ENCODE results near the gene EIF4EBP2.

Gene EIF4EBP2

DNA sequence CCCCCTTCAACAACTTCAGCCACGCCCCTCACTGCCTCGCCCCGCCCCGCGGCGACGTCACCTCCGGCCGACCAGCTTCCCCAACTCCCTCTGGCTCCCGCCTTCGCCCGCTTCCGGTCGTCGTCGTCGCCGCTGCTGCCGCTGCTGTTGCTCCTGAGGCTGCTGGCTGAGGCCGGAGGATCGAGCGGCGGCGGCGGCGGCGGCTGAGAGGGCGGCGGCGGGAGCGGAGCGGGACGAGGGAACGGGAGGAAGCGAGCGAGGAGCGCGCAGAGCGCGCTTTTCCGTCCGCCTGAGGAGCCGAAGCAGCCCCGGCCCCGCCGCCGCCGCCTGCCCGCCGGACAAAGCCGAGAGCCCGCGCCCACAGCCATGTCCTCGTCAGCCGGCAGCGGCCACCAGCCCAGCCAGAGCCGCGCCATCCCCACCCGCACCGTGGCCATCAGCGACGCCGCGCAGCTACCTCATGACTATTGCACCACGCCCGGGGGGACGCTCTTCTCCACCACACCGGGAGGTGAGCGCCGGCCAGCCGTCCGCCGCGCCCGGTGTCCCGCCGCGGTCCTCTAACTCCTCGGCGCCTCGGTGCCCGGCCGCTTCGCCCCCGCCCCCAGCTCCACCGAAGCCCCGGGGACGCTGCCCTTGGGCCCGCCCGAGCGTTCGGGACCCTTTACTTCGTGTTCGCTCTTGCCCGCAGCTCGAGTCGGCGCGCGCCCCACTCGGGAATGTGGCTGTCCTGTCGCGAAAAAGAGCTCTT, at the start of gene EIF4EBP2:
Gene EIF4EBP2 (plus strand): TSS at position 110 of the 751 bp plus-strand sequence. CDS start 257 bp downstream, at position 367.
- DNase-seq (ENCODE audit: low spot score) = peak; percentile 93

- no peak for DNase-seq (ENCODE audit: low spot score)
Measured at GRCh38 chr10:70354556-70354955, 49.4 kb upstream of the EIF4EBP2 start.

DNA sequence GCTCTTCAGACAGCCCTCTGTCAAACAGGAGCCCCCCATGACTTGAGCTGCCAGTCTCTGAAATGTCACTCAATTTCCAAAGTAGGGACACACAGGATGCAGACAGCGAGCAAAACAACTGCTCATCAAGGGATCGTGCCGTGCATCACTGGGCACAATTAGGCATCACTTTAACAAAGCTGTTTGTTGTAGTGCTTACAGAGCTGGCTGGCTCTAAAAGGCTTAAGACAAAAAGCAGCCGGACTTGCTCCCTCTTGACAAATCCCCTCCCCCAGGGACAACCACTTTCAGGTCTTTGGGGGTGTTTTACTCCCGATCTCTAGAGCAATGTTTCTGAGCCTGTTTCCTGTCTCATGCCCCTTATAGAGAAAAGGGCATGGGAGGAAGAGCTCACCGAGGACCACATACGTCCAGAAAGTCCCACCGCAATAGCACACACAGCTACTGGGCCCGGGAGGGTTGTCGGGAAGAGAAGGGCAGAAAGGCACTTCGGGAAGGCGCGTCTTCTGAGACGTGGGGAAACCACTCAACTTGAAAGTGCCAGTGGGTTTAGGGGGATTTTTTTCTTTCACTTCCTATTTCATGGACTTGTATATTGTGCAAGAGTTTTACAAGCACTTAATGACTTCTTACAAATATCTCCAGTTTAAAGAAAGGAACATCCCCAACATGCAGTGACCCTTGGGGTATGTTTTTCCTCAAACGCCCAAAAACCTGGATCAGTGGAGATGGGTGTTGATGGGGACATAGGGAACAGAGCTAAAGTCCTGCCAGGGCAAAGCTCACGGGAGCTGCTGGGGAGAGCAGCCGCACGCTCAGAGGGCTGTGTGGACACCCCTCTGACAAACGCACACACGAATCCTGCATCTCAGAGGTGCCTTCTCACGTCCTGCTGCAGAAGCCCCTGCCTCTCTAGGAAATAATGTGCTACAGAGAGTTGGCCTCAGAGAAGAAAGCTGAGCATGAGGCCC, 48.6 kb upstream of the EIF4EBP2 start:
- DNase-seq (ENCODE audit: low spot score) = no peak

GRCh38 chr10:70357565-70357964, 46.4 kb upstream of the EIF4EBP2 start:
- DNase-seq (ENCODE audit: low spot score) = no peak

DNA sequence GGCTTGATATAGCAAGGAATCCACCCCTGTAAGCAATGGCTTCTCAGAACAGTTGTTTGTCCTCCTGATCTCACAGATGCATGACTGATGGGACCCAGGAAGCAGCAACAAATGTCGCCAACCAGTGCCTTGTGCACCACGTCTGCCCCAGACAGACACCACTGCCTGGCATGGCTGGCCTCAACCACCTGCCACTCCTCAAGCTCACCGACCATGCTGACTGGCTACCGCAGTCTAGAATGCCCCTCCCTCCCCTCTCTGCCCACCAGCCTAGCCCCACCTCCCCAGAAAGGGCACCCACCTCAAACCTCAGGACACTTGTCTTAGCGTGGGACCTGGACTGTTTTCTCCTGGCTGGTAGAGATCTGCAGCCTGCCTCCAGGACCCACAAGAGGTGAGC, 45.5 kb upstream of the EIF4EBP2 start:
- DNase-seq (ENCODE audit: low spot score) = no peak

DNA sequence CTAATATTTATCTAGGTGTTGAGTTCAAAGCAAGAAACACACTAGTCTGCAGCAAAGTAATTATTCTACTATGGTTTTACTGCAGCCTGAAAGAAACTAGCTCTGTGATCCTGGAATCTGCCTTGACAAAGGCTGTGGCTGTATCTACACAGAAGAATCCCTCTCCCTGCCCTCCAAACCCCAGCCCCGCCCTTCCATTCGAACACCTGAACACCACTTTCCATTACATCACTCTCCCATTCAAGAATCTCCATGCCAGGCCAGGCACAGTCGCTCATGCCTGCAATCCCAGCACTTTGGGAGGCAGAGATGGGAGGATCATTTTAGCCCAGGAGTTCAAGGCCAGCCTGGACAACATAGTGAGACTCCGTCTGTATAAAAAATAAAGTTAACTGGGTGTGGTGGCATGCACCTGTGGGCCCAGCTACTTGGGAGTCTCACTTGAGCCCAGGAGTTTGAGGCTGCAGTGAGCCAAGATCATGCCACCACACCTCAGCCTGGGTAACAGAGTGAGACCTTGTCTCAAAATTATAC, 44.9 kb upstream of the EIF4EBP2 start:
- DNase-seq (ENCODE audit: low spot score) = no peak

DNA sequence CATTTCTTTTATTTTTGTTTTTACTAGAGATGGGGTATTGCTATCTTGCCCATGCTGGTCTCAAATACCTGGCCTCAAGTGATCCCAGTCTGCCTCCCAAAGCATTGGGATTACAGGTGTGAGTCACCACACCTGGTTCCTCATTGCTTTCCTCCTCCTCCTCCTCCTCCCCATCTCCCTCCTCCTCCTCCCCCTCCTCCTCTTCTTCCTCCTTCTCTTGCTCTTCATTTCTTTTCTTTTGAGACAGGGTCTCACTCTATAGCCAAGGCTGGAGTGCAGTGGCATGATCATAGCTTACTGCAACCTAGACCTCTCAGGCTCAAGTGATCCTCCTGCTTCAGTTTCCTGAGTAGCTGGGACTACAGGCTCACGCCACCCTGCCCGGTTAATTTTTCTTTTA, 43.7 kb upstream of the EIF4EBP2 start:
- DNase-seq (ENCODE audit: low spot score) = no peak

GRCh38 chr10:70362328-70362727, 41.6 kb upstream of the EIF4EBP2 start:
- no peak for DNase-seq (ENCODE audit: low spot score)

DNA sequence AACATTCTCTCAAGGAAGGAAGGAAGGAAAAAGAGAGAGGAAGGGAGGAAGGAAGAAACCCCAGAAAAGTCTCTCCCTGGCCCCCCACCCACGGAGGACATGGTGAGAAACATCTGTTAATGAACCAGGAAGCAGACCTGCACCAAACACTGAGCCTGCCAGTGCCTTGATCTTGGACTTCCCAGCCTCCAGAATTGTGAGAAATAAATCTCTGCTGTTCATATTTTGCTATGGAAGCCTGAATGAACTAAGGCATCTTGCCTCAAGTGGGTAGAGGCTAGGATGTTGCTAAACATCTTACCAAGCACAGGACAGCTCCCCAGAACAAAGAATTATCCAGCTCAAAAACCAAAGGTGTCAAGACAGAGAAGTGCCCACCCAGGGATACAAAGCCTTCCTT, 40.7 kb upstream of the EIF4EBP2 start:
- DNase-seq (ENCODE audit: low spot score) = no peak

DNA sequence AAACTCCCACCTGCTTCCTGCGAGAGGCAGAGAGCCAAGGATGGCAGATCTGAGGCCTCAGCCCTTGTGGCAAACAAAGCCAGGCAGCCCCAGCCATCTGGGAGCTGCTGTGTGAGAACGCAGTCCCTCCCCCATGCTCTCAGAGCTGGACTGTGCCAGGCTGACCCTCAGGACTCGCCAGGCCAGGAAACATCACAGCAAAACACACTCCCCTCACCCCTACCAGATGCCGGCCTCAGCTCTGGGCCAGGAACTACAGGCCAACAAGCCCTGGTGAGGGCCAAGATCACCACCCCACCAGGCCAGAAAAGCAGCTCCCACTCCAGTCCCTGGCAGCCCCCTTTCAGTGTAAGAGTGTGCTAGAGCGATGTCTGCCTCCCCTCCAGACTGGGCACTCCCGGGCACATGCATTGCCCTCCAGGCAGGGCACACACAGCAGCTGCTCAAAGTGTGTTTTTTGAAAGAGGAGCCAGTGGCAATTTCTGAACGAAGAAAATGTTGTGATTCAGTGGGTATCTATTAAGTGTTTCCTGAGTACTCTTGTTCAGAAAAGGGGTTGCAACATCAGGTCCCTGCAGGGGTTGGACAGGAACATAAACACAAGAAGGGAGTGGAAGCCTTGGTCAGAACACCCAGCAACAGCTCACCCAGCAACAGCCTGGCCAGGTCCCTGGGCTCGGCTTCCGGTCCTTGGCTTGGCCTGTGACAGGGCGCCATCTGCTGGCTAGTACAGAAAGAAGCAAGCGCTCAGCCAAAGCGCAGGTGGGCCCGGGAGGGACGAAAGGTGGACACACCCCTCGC, 39.8 kb upstream of the EIF4EBP2 start:
- peak; percentile 86 for DNase-seq (ENCODE audit: low spot score)

- no peak for DNase-seq (ENCODE audit: low spot score)
Measured at GRCh38 chr10:70364772-70365091, 39.2 kb upstream of the EIF4EBP2 start.

- no peak for DNase-seq (ENCODE audit: low spot score)
Measured at GRCh38 chr10:70367195-70367796, 36.6 kb upstream of the EIF4EBP2 start.

- DNase-seq (ENCODE audit: low spot score) = no peak
Measured at GRCh38 chr10:70368774-70369482, 35.0 kb upstream of the EIF4EBP2 start.

GRCh38 chr10:70369498-70370018, 34.4 kb upstream of the EIF4EBP2 start:
- no peak for DNase-seq (ENCODE audit: low spot score)

- no peak for DNase-seq (ENCODE audit: low spot score)
Measured at GRCh38 chr10:70370766-70371165, 33.2 kb upstream of the EIF4EBP2 start.

DNA sequence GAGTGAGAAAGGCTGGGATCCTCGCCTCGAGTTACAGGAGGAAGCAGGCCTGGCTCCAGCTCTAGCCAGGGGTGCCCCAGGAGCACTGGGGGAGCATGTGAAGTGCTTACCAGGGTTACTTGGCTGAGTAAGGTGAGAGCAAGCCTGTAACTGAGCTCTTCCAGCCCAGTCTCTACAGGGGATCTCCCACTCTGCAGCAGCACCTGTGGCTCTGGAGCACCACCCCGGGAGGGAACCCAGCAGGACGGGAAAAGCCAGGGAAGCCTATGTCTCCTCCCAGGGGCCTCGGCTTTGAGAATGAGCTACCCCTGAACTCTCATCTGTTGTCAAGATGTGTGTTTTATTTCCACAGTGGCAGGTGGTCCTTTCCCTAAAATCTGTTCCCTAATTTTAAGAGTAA, 32.1 kb upstream of the EIF4EBP2 start:
- no peak for DNase-seq (ENCODE audit: low spot score)

DNA sequence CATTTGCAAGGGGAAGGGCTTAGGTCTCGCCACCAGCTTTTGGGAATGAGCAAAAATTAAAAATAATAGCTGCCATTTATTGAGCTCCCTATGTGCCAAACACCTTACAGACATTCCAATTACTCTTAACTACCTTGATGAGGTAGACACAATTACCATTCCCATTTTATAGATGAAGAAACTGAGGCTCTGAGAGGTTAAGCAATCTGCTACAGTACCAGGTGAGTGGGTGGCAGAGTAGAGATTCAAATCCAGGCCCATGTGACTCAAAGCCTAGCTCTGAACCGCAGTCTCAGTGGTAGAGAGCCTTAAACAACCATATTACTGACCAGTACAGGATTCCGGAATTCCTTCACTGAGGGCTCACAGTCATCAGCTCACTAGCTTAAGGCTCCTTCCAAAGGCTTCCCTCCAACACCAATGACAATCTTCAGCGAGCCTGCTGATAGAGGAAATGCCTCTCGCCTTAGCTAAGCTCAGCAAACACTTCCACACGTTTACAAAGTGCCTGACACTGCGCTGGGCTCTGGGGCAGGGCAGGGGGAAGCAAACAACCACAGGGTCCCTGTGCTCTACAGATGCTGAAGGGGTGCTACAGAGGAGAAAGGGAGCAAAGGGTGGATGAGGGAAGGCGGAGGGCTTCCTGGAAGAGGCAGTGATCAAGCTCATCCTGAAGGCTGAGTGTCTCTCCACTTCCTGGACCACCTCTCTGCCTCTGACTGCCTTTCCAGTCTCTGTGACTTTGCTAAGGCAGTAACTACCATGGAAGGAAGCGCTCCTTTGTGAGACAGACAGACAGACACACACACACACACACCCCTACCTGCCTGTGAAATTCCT, 28.9 kb upstream of the EIF4EBP2 start:
- DNase-seq (ENCODE audit: low spot score) = no peak

DNA sequence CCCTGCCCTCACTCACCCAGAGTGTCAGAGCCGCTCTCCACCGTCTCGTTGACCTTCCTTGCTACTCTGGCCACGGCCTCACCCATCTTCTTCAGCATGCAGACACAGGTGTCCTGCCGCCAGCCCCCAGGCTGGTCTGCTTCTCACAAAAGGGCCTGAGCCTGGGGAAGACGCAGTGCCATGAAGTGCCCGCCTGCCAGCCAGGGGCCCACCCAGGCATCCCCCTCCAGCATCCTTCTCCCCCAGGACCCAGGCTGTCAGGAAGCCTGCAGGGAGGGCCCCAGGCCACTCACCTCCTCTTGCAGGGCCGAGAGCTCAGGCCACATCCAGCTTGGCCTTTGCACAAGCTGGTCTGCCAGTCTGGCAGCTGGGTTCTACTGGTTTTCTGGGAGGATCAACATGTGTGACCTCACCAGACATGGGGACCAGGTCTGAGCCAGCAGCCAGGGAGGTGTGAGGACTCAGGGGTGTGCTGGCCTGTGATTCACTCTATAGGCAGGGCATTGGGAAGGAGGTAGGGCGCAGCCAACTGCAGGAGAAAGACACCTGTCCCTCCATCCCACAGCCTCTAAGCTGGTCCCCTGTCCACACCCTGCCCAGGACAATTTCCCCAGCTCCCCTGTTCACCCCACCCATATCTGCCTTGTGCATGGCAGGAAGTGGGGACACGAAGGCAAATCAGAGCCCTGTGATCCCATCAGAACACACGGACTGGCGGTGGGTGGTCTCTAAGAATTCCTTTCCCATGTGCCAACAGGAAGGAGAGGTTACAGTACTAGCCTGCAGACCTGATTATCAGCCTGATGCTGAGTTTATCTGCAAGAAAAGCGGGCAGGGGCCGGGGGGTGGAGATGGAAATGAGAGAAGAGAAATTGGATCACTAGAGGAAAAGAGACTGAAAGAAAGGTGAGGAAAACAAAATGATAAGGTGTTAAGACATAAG, 27.2 kb upstream of the EIF4EBP2 start:
- no peak for DNase-seq (ENCODE audit: low spot score)

DNA sequence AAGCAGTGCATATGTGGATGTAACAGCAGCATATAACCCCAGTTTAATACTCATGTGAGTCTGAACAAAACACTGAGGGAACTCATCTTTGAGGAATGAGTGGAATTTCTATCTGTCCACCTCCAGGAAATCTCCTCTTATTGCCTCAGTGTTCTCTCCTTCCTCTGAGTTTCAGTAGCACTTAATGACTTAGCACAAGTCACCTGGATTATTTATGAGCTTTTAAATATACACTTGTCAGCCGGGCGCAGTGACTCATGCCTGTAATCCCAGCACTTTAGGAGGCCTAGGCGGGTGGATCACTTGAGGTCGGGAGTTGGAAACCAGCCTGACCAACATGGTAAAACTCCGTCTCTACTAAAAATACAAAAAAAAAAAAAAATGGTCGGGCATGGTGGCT, 25.8 kb upstream of the EIF4EBP2 start:
- DNase-seq (ENCODE audit: low spot score) = peak; percentile 89
